ENCODE results near the gene CMPK2. TPM values are rescaled to one million over a fixed set of nuclear protein-coding genes. Genes with fewer than 3 reads are reported as not detected.

CMPK2 gene
- total and polyA plus RNA-seq, 4 donors, result 2.9 to 41.7 (median 4.2) TPM

DNA sequence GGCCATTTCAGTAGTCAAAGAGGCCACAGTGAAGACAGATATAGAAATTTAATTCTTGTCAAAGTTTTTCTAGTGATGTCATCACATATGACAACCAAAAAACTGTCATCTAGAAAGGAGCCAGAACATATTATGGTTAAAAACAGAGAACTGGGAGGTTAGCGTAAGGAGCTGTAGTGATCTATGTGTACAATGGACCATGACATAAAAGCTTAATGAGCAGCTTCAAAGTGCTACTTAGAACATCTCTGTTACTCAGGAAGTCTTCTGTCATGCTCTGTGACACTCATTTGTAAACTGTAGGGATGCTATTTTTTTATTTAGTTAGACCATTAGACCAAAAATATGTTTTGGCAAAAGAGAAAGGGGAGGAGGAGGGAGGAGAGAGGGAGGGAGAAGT, 57.3 kb downstream of the CMPK2 start:
- Histone ChIP-seq H3K27me3 (ENCODE audit: control insufficient read depth in 4 of 4, insufficient read depth in 4 of 4, low read length in 3 of 4) (peaks cover 0 to 10% (median 0%) of the 10 kb centered on the region in 4 donors), H3K9me3 (ENCODE audit: control insufficient read depth in 4 of 4, low read length in 3 of 4) (no peaks in the 10 kb centered on the region), H3K4me3 (ENCODE audit: low read depth in 1 of 3, low read length in 3 of 3) (no peak overlapping the region), H3K36me3 (ENCODE audit: control insufficient read depth in 4 of 4, insufficient read depth in 3 of 4, low read depth in 1 of 4, low read length in 3 of 4) (no peaks in the 10 kb centered on the region), H3K27ac (ENCODE audit: low read depth in 1 of 2, low read length in 2 of 2) (no peak overlapping the region), H3K9ac (ENCODE audit: low read depth in 1 of 2, low read length in 2 of 2) (no peak overlapping the region), H3K4me1 (ENCODE audit: control insufficient read depth in 4 of 4, insufficient read depth in 4 of 4, low read length in 3 of 4) (no peaks in the 10 kb centered on the region)
- no peak for DNase-seq (ENCODE audit: low spot score)
- WGBS, result 90% methylated on average over 1 of the region's 1 CpG
- no peak for TF ChIP-seq GABPA (IDR thresholded peaks at IDR 0.05 in 1 of 2, conservative IDR thresholded peaks at IDR 0.05 in 1 of 2)
- TF ChIP-seq CTCF (IDR thresholded peaks at IDR 0.05; ENCODE audit: low read depth, low read length, missing input control), result no peak
- TF ChIP-seq YY1 (IDR thresholded peaks at IDR 0.05), result no peak
- TF ChIP-seq HNF4A (conservative IDR thresholded peaks at IDR 0.05), result no peak
- TF ChIP-seq, protein P1, sequence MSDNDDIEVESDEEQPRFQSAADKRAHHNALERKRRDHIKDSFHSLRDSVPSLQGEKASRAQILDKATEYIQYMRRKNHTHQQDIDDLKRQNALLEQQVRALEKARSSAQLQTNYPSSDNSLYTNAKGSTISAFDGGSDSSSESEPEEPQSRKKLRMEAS (IDR thresholded peaks at IDR 0.05), result no peak
- TF ChIP-seq TAF1 (conservative IDR thresholded peaks at IDR 0.05), result no peak

DNA sequence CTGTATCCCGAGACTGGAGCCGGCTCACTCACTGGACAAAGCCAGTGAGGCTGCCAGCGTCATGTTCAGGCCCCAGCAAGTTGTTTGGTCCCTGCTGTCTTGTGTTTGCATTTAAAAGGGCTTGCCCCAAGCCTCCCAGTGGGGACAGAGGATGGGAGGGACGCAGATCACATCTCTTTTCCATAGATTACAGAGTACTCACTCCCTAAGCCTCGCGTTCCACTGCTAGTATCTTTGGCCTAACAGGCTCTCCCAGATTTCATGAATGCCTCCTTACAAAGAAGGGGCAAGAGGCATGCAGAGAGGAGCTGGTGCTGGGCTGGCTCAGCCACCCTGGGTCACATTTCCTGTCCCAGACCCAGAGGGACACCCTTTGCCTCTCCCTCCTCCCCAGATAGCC, 59.1 kb downstream of the CMPK2 start:
- H3K4me1 ChIP-seq (ENCODE audit: control insufficient read depth in 4 of 4, insufficient read depth in 4 of 4, low read length in 3 of 4), result no peaks in the 10 kb centered on the region
- no peak overlapping the region for H3K9ac ChIP-seq (ENCODE audit: low read depth in 1 of 2, low read length in 2 of 2)
- no peak overlapping the region for H3K27ac ChIP-seq (ENCODE audit: low read depth in 1 of 2, low read length in 2 of 2)
- no peak overlapping the region for H3K4me3 ChIP-seq (ENCODE audit: low read depth in 1 of 3, low read length in 3 of 3)
- H3K36me3 ChIP-seq (ENCODE audit: control insufficient read depth in 4 of 4, insufficient read depth in 3 of 4, low read depth in 1 of 4, low read length in 3 of 4), result no peaks in the 10 kb centered on the region
- DNase-seq (ENCODE audit: low spot score), result no peak
- H3K9me3 ChIP-seq (ENCODE audit: control insufficient read depth in 4 of 4, low read length in 3 of 4), result no peaks in the 10 kb centered on the region
- TF ChIP-seq FOXA1 (IDR thresholded peaks at IDR 0.05) (no peak), GABPA (IDR thresholded peaks at IDR 0.05 in 1 of 2, conservative IDR thresholded peaks at IDR 0.05 in 1 of 2) (no peak), REST (IDR thresholded peaks at IDR 0.05) (no peak), NR2F2 (IDR thresholded peaks at IDR 0.05) (no peak), HNF4G (IDR thresholded peaks at IDR 0.05) (no peak), YY1 (IDR thresholded peaks at IDR 0.05) (no peak), TAF1 (conservative IDR thresholded peaks at IDR 0.05) (no peak), HNF4A (conservative IDR thresholded peaks at IDR 0.05) (no peak), RXRA (IDR thresholded peaks at IDR 0.05) (no peak), SP1 (IDR thresholded peaks at IDR 0.05) (no peak), RAD21 (IDR thresholded peaks at IDR 0.05) (no peak), CTCF (IDR thresholded peaks at IDR 0.05; ENCODE audit: low read depth, low read length, missing input control) (no peak), JUND (IDR thresholded peaks at IDR 0.05) (no peak), EGR1 (IDR thresholded peaks at IDR 0.05; ENCODE audit: low read depth in 2 of 2) (no peak), FOXA2 (IDR thresholded peaks at IDR 0.05) (no peak)
- TF ChIP-seq, protein P2, sequence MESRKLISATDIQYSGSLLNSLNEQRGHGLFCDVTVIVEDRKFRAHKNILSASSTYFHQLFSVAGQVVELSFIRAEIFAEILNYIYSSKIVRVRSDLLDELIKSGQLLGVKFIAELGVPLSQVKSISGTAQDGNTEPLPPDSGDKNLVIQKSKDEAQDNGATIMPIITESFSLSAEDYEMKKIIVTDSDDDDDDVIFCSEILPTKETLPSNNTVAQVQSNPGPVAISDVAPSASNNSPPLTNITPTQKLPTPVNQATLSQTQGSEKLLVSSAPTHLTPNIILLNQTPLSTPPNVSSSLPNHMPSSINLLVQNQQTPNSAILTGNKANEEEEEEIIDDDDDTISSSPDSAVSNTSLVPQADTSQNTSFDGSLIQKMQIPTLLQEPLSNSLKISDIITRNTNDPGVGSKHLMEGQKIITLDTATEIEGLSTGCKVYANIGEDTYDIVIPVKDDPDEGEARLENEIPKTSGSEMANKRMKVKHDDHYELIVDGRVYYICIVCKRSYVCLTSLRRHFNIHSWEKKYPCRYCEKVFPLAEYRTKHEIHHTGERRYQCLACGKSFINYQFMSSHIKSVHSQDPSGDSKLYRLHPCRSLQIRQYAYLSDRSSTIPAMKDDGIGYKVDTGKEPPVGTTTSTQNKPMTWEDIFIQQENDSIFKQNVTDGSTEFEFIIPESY (IDR thresholded peaks at IDR 0.05), result no peak
- TF ChIP-seq, protein P3, sequence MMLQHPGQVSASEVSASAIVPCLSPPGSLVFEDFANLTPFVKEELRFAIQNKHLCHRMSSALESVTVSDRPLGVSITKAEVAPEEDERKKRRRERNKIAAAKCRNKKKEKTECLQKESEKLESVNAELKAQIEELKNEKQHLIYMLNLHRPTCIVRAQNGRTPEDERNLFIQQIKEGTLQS (IDR thresholded peaks at IDR 0.05), result no peak
- TF ChIP-seq, protein P1 (IDR thresholded peaks at IDR 0.05), result no peak
- peaks cover 0 to 8% (median 0%) of the 10 kb centered on the region in 4 donors for H3K27me3 ChIP-seq (ENCODE audit: control insufficient read depth in 4 of 4, insufficient read depth in 4 of 4, low read length in 3 of 4)
- WGBS, result 56% methylated on average over 6 of the region's 6 CpGs

Measured in liver (tissue), 9 donors.